ENCODE measurements around the gene RBM26. TPM values are rescaled to one million over a fixed set of nuclear protein-coding genes. Genes with fewer than 3 reads are reported as not detected.

RBM26 gene
- polyA plus RNA-seq, 1 of the 3 experiments (the other 2 are of a cell fraction): 12.5 TPM

GRCh38 chr13:79341202-79341601 lies 64.9 kb downstream of the RBM26 start:
- H3K4me1 ChIP-seq (ENCODE audit: control insufficient read depth in 1 of 2, insufficient read depth in 2 of 2, low read depth in 1 of 2, low read length in 1 of 2): no peaks in the 10 kb centered on the region; a peak in 1 of 4 replicates
- no peak overlapping the region for H3K27ac ChIP-seq (ENCODE audit: low read depth in 2 of 2, low read length in 1 of 2)
- WGBS (ENCODE audit: low lambda C conversion rate): 97% methylated on average over 1 of the region's 1 CpG
- no peak overlapping the region for H3K9ac ChIP-seq
- POLR2A ChIA-PET: no interaction called here
- no peak overlapping the region for H3K4me2 ChIP-seq
- no peaks in the 10 kb centered on the region for H3K27me3 ChIP-seq (ENCODE audit: insufficient read depth)
- peaks cover 4% of the 10 kb centered on the region for H3F3A ChIP-seq (replicated peaks; ENCODE audit: insufficient read depth)
- CTCF ChIA-PET: no interaction called here
- TF ChIP-seq SIN3A (IDR thresholded peaks at IDR 0.05; ENCODE audit: borderline replicate concordance, low read depth, low read length) (no peak), FOXM1 (IDR thresholded peaks at IDR 0.05; ENCODE audit: low read depth) (no peak), FOSL2 (IDR thresholded peaks at IDR 0.05; ENCODE audit: borderline replicate concordance, low read depth) (no peak), USF2 (IDR thresholded peaks at IDR 0.05; ENCODE audit: borderline replicate concordance, low read depth, low read length) (no peak), IRF3 (IDR thresholded peaks at IDR 0.05; ENCODE audit: low read depth, low read length) (no peak), RXRA (IDR thresholded peaks at IDR 0.05; ENCODE audit: borderline replicate concordance, low read depth) (no peak), RCOR1 (IDR thresholded peaks at IDR 0.05; ENCODE audit: low read length) (no peak), EP300 (IDR thresholded peaks at IDR 0.05; ENCODE audit: borderline replicate concordance in 1 of 2, low read depth in 1 of 2, low read length in 1 of 2) (no peak), CTCF (IDR thresholded peaks at IDR 0.05) (no peak), REST (IDR thresholded peaks at IDR 0.05; ENCODE audit: low read depth, low read length) (no peak), MEF2A (IDR thresholded peaks at IDR 0.05; ENCODE audit: borderline replicate concordance, low read depth) (no peak), GABPA (IDR thresholded peaks at IDR 0.05; ENCODE audit: low read depth) (no peak), RAD21 (IDR thresholded peaks at IDR 0.05; ENCODE audit: low read length) (no peak), PBX3 (IDR thresholded peaks at IDR 0.05) (no peak), EZH2phosphoT487 (IDR thresholded peaks at IDR 0.05; ENCODE audit: borderline replicate concordance, low read depth) (no peak), YY1 (IDR thresholded peaks at IDR 0.05; ENCODE audit: low read depth) (no peak), MXI1 (IDR thresholded peaks at IDR 0.05; ENCODE audit: low read depth, low read length) (no peak)
- H2AFZ ChIP-seq (ENCODE audit: low read depth): no peak overlapping the region
- no peaks in the 10 kb centered on the region for H3K9me3 ChIP-seq
- no peak overlapping the region for H3K4me3 ChIP-seq (ENCODE audit: low read depth in 2 of 2, low read length in 1 of 2)
- no peaks in the 10 kb centered on the region for H3K9me2 ChIP-seq
- peaks cover 3% of the 10 kb centered on the region; the same call in 1 of the 2 replicates for H3K79me2 ChIP-seq (ENCODE audit: insufficient read depth)
- DNase-seq: no peak
- no peaks in the 10 kb centered on the region; the same call in 1 of the 2 replicates for H4K20me1 ChIP-seq (ENCODE audit: insufficient read depth)
- peaks cover 89 to 94% of the 10 kb centered on the region in 2 experiments for H3K36me3 ChIP-seq (replicated peaks in 1 of 2; ENCODE audit: control insufficient read depth in 1 of 2, insufficient read depth in 2 of 2, low read length in 1 of 2)

Data from SK-N-SH (cell line).